ENCODE results near the gene SCUBE1.

Gene SCUBE1

DNA sequence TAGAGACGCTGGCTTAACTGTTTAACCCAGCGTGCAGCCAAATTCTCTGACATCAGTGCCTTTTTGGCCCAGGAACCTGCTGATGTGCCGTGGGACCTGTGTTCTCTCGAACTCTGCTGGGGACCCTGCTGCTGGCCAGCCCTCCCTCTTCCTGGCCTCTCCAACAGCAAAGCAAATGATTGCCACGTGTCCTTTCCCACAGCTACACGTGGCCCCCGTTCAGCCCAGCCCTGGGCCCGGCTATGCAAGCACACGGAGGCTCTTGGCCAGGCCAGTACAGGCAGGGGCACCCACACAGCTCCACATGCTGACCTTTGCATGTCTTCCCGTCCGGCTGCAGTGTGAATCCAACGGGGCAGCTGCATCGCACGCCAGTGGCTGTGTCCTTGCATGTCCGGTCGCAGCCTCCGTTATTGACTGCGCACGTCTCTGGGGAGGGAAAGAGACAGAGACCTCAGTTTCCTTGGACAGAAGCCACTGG lies 104.6 kb downstream of the SCUBE1 start:
- Histone ChIP-seq H3K9ac (ENCODE audit: low read length) (no peak overlapping the region), H3K4me2 (ENCODE audit: low read length) (no peak overlapping the region), H4K20me1 (ENCODE audit: insufficient read depth, low read length) (no peaks in the 10 kb centered on the region), H3K36me3 (ENCODE audit: insufficient read depth, low read length) (no peaks in the 10 kb centered on the region), H3K27me3 (ENCODE audit: insufficient read depth, low read length) (no peaks in the 10 kb centered on the region), H3K79me2 (ENCODE audit: insufficient read depth, low read length) (no peaks in the 10 kb centered on the region), H3K9me3 (ENCODE audit: low read length) (no peaks in the 10 kb centered on the region), H3K4me3 (ENCODE audit: low read depth, low read length, poor library complexity, severe bottlenecking) (no peak overlapping the region), H3K27ac (ENCODE audit: low read depth, low read length, poor library complexity, severe bottlenecking) (no peak overlapping the region), H3F3A (ENCODE audit: insufficient read depth, low read length) (no peaks in the 10 kb centered on the region), H2AFZ (ENCODE audit: low read length) (no peak overlapping the region), H3K9me2 (ENCODE audit: low read depth, low read length) (no peaks in the 10 kb centered on the region), H3K4me1 (ENCODE audit: insufficient read depth, low read length, severe bottlenecking) (no peaks in the 10 kb centered on the region)
- TF ChIP-seq CTCF (IDR thresholded peaks at IDR 0.05; ENCODE audit: low read length): no peak
- no peak for TF ChIP-seq EZH2 (IDR thresholded peaks at IDR 0.05; ENCODE audit: borderline replicate concordance, low read length)

DNA sequence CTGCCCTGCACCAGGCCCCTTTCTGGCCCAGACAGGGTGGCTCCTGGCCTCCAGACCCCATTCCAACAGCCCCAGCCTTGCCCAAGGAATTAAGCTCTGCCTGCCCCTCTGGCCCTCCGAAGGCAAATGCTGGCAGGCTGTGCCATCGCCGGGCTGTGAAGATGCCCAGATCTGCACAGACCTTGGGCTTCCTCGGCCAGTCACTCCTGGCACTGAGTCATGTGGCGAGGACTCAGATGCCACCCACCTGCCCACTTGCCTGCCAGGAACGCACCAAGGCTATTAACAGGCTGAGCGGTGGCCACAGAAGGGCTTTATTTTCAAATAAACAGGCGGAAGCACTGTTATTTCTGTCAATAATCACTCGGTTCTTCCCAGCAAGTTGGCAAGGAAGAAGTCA lies 105.9 kb downstream of the SCUBE1 start:
- Histone ChIP-seq H3K79me2 (ENCODE audit: insufficient read depth, low read length) (no peaks in the 10 kb centered on the region), H3K4me1 (ENCODE audit: insufficient read depth, low read length, severe bottlenecking) (no peaks in the 10 kb centered on the region), H3K27me3 (ENCODE audit: insufficient read depth, low read length) (no peaks in the 10 kb centered on the region), H3K4me3 (ENCODE audit: low read depth, low read length, poor library complexity, severe bottlenecking) (no peak overlapping the region), H3F3A (ENCODE audit: insufficient read depth, low read length) (no peaks in the 10 kb centered on the region), H3K36me3 (ENCODE audit: insufficient read depth, low read length) (no peaks in the 10 kb centered on the region), H4K20me1 (ENCODE audit: insufficient read depth, low read length) (no peaks in the 10 kb centered on the region), H2AFZ (ENCODE audit: low read length) (no peak overlapping the region), H3K9me2 (ENCODE audit: low read depth, low read length) (no peaks in the 10 kb centered on the region), H3K9me3 (ENCODE audit: low read length) (no peaks in the 10 kb centered on the region), H3K4me2 (ENCODE audit: low read length) (no peak overlapping the region), H3K27ac (ENCODE audit: low read depth, low read length, poor library complexity, severe bottlenecking) (no peak overlapping the region), H3K9ac (ENCODE audit: low read length) (no peak overlapping the region)
- TF ChIP-seq CTCF (IDR thresholded peaks at IDR 0.05; ENCODE audit: low read length) (no peak), EZH2 (IDR thresholded peaks at IDR 0.05; ENCODE audit: borderline replicate concordance, low read length) (no peak)

GRCh38 chr22:43236411-43237166 lies 106.6 kb downstream of the SCUBE1 start:
- Histone ChIP-seq H3K4me3 (ENCODE audit: low read depth, low read length, poor library complexity, severe bottlenecking) (no peak overlapping the region), H3K9ac (ENCODE audit: low read length) (no peak overlapping the region), H3K4me2 (ENCODE audit: low read length) (no peak overlapping the region), H2AFZ (ENCODE audit: low read length) (no peak overlapping the region), H3K9me2 (ENCODE audit: low read depth, low read length) (no peaks in the 10 kb centered on the region), H3K79me2 (ENCODE audit: insufficient read depth, low read length) (no peaks in the 10 kb centered on the region), H3K4me1 (ENCODE audit: insufficient read depth, low read length, severe bottlenecking) (no peaks in the 10 kb centered on the region), H3K9me3 (ENCODE audit: low read length) (no peaks in the 10 kb centered on the region), H3F3A (ENCODE audit: insufficient read depth, low read length) (no peaks in the 10 kb centered on the region), H4K20me1 (ENCODE audit: insufficient read depth, low read length) (no peaks in the 10 kb centered on the region), H3K27ac (ENCODE audit: low read depth, low read length, poor library complexity, severe bottlenecking) (no peak overlapping the region), H3K36me3 (ENCODE audit: insufficient read depth, low read length) (no peaks in the 10 kb centered on the region), H3K27me3 (ENCODE audit: insufficient read depth, low read length) (no peaks in the 10 kb centered on the region)
- no peak for TF ChIP-seq EZH2 (IDR thresholded peaks at IDR 0.05; ENCODE audit: borderline replicate concordance, low read length)

All from OCI-LY1 (cell line).